Panc1 (cell line): ENCODE results near the gene POLA1. TPM values are rescaled to one million over a fixed set of nuclear protein-coding genes. Genes with fewer than 3 reads are reported as not detected.

Source experiments
- ATAC-seq: fragments of 200-7000 bp; cut with Tn5 transposase; 2 replicates; pipeline ENCODE4 v1.9.1; 2020; ENCODE audit warnings: mild to moderate bottlenecking, moderate library complexity
- BruUV-seq: library from RNA; stranded (reverse); fragments of 400-500 nt; replicated peaks from 2 replicates; lab custom pipeline; 2021; lab: Mats Ljungman, UMichigan
- CTCF ChIA-PET: fragments of 300-600 bp; sonication (Branson Sonifier 250); formaldehyde crosslinking; loops from one replicate; lab custom pipeline; 2022; ENCODE audit warnings: antibody characterized with exemption; lab: Charles Lee
- POLR2A ChIA-PET: fragments of 300-600 bp; sonication (Branson Sonifier 250); formaldehyde crosslinking; loops from one replicate; lab custom pipeline; 2022; ENCODE audit warnings: antibody characterized with exemption; lab: Charles Lee
- DNase-seq: peaks from one replicate; pipeline ENCODE4 v3.0.0-alpha.2; 2010; ENCODE audit warnings: low read depth, low spot score
- H3K27ac ChIP-seq: 2 replicates; pipeline ENCODE4 v1.5.1; 2011; ENCODE audit warnings: mild to moderate bottlenecking, low read length, inconsistent platforms
- H3K27me3 ChIP-seq: fragments of 200-500 bp; sonication (Bioruptor generic); 2 replicates; pipeline ENCODE4 v1.6.0; 2014; ENCODE audit warnings: low read length, inconsistent platforms; ENCODE audit not compliant: control insufficient read depth, insufficient read depth
- H3K36me3 ChIP-seq: fragments of 200-500 bp; sonication (Bioruptor generic); 2 replicates; pipeline ENCODE4 v1.5.1; 2014; ENCODE audit warnings: inconsistent platforms, mild to moderate bottlenecking, low read length, moderate library complexity; ENCODE audit not compliant: control insufficient read depth, insufficient read depth
- H3K4me1 ChIP-seq: 2 replicates; pipeline ENCODE4 v1.5.1; 2011; ENCODE audit warnings: inconsistent platforms, mild to moderate bottlenecking, low read length, moderate library complexity; ENCODE audit not compliant: control insufficient read depth, insufficient read depth
- H3K4me3 ChIP-seq, 2 experiments: 2 replicates each; pipeline ENCODE4 v1.5.1; 2011 to 2012; ENCODE audit warnings: low read depth in 2 of 2, low read length in 2 of 2, mild to moderate bottlenecking in 2 of 2, inconsistent platforms in 1 of 2, moderate library complexity in 1 of 2
- H3K9me3 ChIP-seq: fragments of 200-500 bp; sonication (Bioruptor generic); 2 replicates; pipeline ENCODE4 v1.5.1; 2014; ENCODE audit warnings: low read depth, mild to moderate bottlenecking, inconsistent platforms, low read length, moderate library complexity; ENCODE audit not compliant: control insufficient read depth, insufficient read depth
- POLR2AphosphoS5 ChIP-seq: IDR thresholded peaks from 2 replicates; pipeline ENCODE4 v1.6.1; 2012; ENCODE audit warnings: mild to moderate bottlenecking, low read depth, low read length, moderate library complexity
- SIN3A ChIP-seq: IDR thresholded peaks from 2 replicates; pipeline ENCODE4 v1.6.1; 2012; ENCODE audit warnings: low read depth, mild to moderate bottlenecking, low read length, moderate library complexity, borderline replicate concordance; ENCODE audit not compliant: insufficient read depth
- TCF7L2 ChIP-seq: IDR thresholded peaks from 2 replicates; pipeline ENCODE4 v1.6.1; 2011; ENCODE audit warnings: mild to moderate bottlenecking, low read depth, low read length, inconsistent platforms
- in situ Hi-C: cut with HindIII; loops from 2 replicates; pipeline ENCODE4 v1.10.0; 2016; ENCODE audit warnings: low sequenced_read_pairs, low pct_unique_long_range_greater_than_20kb
- intact Hi-C: fragments of 100-400 bp; cut with micrococcal nuclease; formaldehyde crosslinking; loops from one replicate; pipeline ENCODE4 v1.10.0; 2022; ENCODE audit not compliant: unreplicated experiment
- total RNA-seq: library from RNA; stranded (reverse); gene quantifications from one replicate; pipeline ENCODE4 v1.2.1, GENCODE V29; 2021; ENCODE audit not compliant: unreplicated experiment
- TF ChIP-seq, protein P1 (sequence below): fragments of 450-650 bp; IDR thresholded peaks from 2 replicates; pipeline ENCODE4 v1.5.1; 2017; ENCODE audit warnings: mild to moderate bottlenecking
- TF ChIP-seq, protein P2 (sequence below), 2 experiments: IDR thresholded peaks; 2 replicates each; pipeline ENCODE4 v1.6.1; 2011 to 2012; ENCODE audit warnings: low read depth in 2 of 2, control low read depth in 1 of 2, low read length in 1 of 2, mild to moderate bottlenecking in 1 of 2, moderate library complexity in 1 of 2; ENCODE audit not compliant: insufficient read depth in 1 of 2

Gene POLA1
- total RNA-seq, 1 experiment from 2014 or later: 10.5 TPM

DNA sequence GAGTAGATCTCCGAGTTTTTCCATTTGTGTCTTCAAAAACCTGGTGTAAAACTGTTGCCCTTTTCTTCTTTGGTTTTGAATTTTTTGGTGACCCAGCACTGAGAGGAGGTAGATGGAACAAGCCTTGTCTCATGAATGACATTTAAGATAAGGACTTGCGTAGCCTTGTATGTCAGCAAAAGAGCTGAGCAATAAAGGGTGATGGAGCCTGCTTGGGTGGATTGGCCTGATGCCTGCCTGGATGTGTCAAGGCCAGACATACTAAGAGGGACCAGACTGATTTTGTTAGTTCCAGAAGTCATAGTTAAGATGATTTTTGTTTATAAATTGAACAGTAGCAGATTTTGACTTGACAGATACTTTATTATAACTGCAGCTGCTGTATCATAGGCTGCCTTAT is 134.9 kb downstream of the POLA1 start:
- Histone ChIP-seq H3K36me3 (no peaks in the 10 kb centered on the region; the same call in 1 of the 2 replicates), H3K4me3 (no peak overlapping the region), H3K27ac (no peak overlapping the region), H3K9me3 (no peaks in the 10 kb centered on the region), H3K4me1 (no peaks in the 10 kb centered on the region), H3K27me3 (no peaks in the 10 kb centered on the region)
- no peak for TF ChIP-seq SIN3A
- TF ChIP-seq POLR2AphosphoS5: no peak
- TF ChIP-seq TCF7L2: no peak
- TF ChIP-seq, protein P1, sequence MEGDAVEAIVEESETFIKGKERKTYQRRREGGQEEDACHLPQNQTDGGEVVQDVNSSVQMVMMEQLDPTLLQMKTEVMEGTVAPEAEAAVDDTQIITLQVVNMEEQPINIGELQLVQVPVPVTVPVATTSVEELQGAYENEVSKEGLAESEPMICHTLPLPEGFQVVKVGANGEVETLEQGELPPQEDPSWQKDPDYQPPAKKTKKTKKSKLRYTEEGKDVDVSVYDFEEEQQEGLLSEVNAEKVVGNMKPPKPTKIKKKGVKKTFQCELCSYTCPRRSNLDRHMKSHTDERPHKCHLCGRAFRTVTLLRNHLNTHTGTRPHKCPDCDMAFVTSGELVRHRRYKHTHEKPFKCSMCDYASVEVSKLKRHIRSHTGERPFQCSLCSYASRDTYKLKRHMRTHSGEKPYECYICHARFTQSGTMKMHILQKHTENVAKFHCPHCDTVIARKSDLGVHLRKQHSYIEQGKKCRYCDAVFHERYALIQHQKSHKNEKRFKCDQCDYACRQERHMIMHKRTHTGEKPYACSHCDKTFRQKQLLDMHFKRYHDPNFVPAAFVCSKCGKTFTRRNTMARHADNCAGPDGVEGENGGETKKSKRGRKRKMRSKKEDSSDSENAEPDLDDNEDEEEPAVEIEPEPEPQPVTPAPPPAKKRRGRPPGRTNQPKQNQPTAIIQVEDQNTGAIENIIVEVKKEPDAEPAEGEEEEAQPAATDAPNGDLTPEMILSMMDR: no peak
- intact Hi-C loops: no loop called here
- ChIA-PET POLR2A (no interaction called here), CTCF (no interaction called here)
- ATAC-seq: no peak
- in situ Hi-C loops: no loop called here
- no peak for DNase-seq
- no TSS peak for BruUV-seq

DNA sequence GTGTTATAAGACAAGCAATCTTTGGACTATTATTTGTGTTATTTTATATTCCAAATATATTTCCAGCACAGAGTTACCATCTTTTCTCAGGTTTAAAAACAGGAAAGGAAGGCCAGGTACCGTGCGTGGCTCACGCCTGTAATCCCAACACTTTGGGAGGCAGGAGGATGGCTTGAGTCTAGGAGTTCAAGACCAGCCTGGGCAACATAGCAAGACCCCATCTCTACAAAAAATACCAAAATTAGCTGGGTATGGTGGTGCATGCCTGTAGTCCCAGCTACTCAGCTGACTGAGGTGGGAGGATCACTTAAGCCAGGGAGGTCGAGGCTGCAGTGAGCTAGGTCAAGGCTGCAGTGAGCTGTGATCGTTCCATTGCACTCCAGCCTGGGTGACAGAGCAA is 140.0 kb downstream of the POLA1 start:
- POLR2A ChIA-PET: no interaction called here
- Histone ChIP-seq H3K9me3 (no peaks in the 10 kb centered on the region), H3K27me3 (no peaks in the 10 kb centered on the region), H3K4me1 (no peaks in the 10 kb centered on the region), H3K4me3 (no peak overlapping the region), H3K27ac (no peak overlapping the region), H3K36me3 (no peaks in the 10 kb centered on the region)
- intact Hi-C loops: no loop called here
- no peak for ATAC-seq
- no peak for DNase-seq
- CTCF ChIA-PET: no interaction called here
- no TSS peak for BruUV-seq
- in situ Hi-C loops: no loop called here
- no peak for TF ChIP-seq TCF7L2
- TF ChIP-seq POLR2AphosphoS5: no peak
- TF ChIP-seq, protein P2, sequence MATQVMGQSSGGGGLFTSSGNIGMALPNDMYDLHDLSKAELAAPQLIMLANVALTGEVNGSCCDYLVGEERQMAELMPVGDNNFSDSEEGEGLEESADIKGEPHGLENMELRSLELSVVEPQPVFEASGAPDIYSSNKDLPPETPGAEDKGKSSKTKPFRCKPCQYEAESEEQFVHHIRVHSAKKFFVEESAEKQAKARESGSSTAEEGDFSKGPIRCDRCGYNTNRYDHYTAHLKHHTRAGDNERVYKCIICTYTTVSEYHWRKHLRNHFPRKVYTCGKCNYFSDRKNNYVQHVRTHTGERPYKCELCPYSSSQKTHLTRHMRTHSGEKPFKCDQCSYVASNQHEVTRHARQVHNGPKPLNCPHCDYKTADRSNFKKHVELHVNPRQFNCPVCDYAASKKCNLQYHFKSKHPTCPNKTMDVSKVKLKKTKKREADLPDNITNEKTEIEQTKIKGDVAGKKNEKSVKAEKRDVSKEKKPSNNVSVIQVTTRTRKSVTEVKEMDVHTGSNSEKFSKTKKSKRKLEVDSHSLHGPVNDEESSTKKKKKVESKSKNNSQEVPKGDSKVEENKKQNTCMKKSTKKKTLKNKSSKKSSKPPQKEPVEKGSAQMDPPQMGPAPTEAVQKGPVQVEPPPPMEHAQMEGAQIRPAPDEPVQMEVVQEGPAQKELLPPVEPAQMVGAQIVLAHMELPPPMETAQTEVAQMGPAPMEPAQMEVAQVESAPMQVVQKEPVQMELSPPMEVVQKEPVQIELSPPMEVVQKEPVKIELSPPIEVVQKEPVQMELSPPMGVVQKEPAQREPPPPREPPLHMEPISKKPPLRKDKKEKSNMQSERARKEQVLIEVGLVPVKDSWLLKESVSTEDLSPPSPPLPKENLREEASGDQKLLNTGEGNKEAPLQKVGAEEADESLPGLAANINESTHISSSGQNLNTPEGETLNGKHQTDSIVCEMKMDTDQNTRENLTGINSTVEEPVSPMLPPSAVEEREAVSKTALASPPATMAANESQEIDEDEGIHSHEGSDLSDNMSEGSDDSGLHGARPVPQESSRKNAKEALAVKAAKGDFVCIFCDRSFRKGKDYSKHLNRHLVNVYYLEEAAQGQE (IDR thresholded peaks at IDR 0.05; ENCODE audit: insufficient read depth in 1 of 2, low read depth in 2 of 2, low read length in 1 of 2): no peak
- no peak for TF ChIP-seq SIN3A
- TF ChIP-seq, protein P1: no peak
